Trophoblast cell (in vitro differentiated cells and primary cell): Measurements from ENCODE around the gene MAGI2.

Source experiments
- DNase-seq, 2 donors: peaks; one replicate each; pipeline ENCODE4 v3.0.0-alpha.2; 2016
- H2AFZ ChIP-seq: 2 replicates; pipeline ENCODE4 v1.6.1; 2013; ENCODE audit warnings: low read length, moderate library complexity, mild to moderate bottlenecking; ENCODE audit not compliant: insufficient read depth, poor library complexity
- H2AK5ac ChIP-seq: 2 replicates; pipeline ENCODE4 v1.6.1; 2013; ENCODE audit warnings: mild to moderate bottlenecking, low read length
- H2BK120ac ChIP-seq: 2 replicates; pipeline ENCODE4 v1.6.1; 2013; ENCODE audit warnings: low read length, mild to moderate bottlenecking, moderate library complexity; ENCODE audit not compliant: insufficient read depth, poor library complexity
- H2BK12ac ChIP-seq: 2 replicates; pipeline ENCODE4 v1.6.1; 2013; ENCODE audit warnings: mild to moderate bottlenecking, low read length, moderate library complexity
- H2BK5ac ChIP-seq: 2 replicates; pipeline ENCODE4 v1.6.1; 2013; ENCODE audit warnings: low read length, low read depth, moderate library complexity, mild to moderate bottlenecking; ENCODE audit not compliant: poor library complexity
- H3K14ac ChIP-seq: 2 replicates; pipeline ENCODE4 v1.6.1; 2013; ENCODE audit warnings: mild to moderate bottlenecking, low read length
- H3K18ac ChIP-seq: 2 replicates; pipeline ENCODE4 v1.6.1; 2013; ENCODE audit warnings: mild to moderate bottlenecking, low read length
- H3K23ac ChIP-seq: 2 replicates; pipeline ENCODE4 v1.6.1; 2013; ENCODE audit warnings: low read length
- H3K27ac ChIP-seq: 2 replicates; pipeline ENCODE4 v1.5.1; 2013; ENCODE audit warnings: low read depth, mild to moderate bottlenecking, inconsistent platforms, low read length, moderate library complexity
- H3K27me3 ChIP-seq: 2 replicates; pipeline ENCODE4 v1.6.1; 2013; ENCODE audit warnings: inconsistent platforms, mild to moderate bottlenecking, low read length, moderate library complexity; ENCODE audit not compliant: insufficient read depth
- H3K36me3 ChIP-seq, 2 experiments: 1 replicate in 1 of 2; 2 replicates in 1 of 2; pipeline ENCODE4 v1.6.1; 2013; ENCODE audit warnings: low read length in 2 of 2, mild to moderate bottlenecking in 2 of 2, moderate library complexity in 1 of 2; ENCODE audit not compliant: insufficient read depth in 2 of 2, control insufficient read depth in 1 of 2
- H3K4ac ChIP-seq: 2 replicates; pipeline ENCODE4 v1.6.1; 2013; ENCODE audit warnings: low read depth, mild to moderate bottlenecking, low read length, moderate library complexity
- H3K4me1 ChIP-seq, 2 experiments: 1 replicate in 1 of 2; 2 replicates in 1 of 2; pipeline ENCODE4 v1.6.1; 2013; ENCODE audit warnings: low read length in 2 of 2, mild to moderate bottlenecking in 2 of 2, moderate library complexity in 1 of 2; ENCODE audit not compliant: insufficient read depth in 2 of 2, control insufficient read depth in 1 of 2
- H3K4me2 ChIP-seq: 2 replicates; pipeline ENCODE4 v1.6.1; 2013; ENCODE audit warnings: inconsistent platforms, mild to moderate bottlenecking, low read length, moderate library complexity
- H3K4me3 ChIP-seq: 2 replicates; pipeline ENCODE4 v1.5.1; 2013; ENCODE audit warnings: mild to moderate bottlenecking, low read depth, low read length, inconsistent platforms
- H3K79me1 ChIP-seq: one replicate; pipeline ENCODE4 v1.6.1; 2013; ENCODE audit warnings: low read length
- H3K79me2 ChIP-seq: 2 replicates; pipeline ENCODE4 v1.6.1; 2013; ENCODE audit warnings: low read length, mild to moderate bottlenecking; ENCODE audit not compliant: control insufficient read depth, insufficient read depth, poor library complexity
- H3K9ac ChIP-seq: 2 replicates; pipeline ENCODE4 v1.6.1; 2013; ENCODE audit warnings: mild to moderate bottlenecking, low read length
- H3K9me3 ChIP-seq: 2 replicates; pipeline ENCODE4 v1.6.1; 2013; ENCODE audit warnings: low read depth, mild to moderate bottlenecking, control low read depth, inconsistent platforms, low read length; ENCODE audit not compliant: insufficient read depth
- H4K12ac ChIP-seq: 2 replicates; pipeline ENCODE4 v1.6.1; 2013; ENCODE audit warnings: low read depth, mild to moderate bottlenecking, low read length, moderate library complexity
- H4K8ac ChIP-seq: 2 replicates; pipeline ENCODE4 v1.6.1; 2013; ENCODE audit warnings: low read depth, mild to moderate bottlenecking, low read length, moderate library complexity
- H4K91ac ChIP-seq: one replicate; pipeline ENCODE4 v1.6.1; 2013; ENCODE audit warnings: low read depth, mild to moderate bottlenecking, low read length, moderate library complexity
- WGBS: extraction: QIAGEN DNeasy Blood & Tissue Kit; methylation state at CpG from one replicate; pipeline ENCODE4 v1.1.7; 2013; ENCODE audit warnings: missing lambda C conversion rate; ENCODE audit not compliant: insufficient read length, insufficient coverage; ENCODE audit errors: extremely low coverage; 5-methylcytosine and 5-hydroxymethylcytosine counted together

The MAGI2 gene

GRCh38 chr7:79165225-79165624 is 288.2 kb downstream of the MAGI2 start:
- Histone ChIP-seq H3K4me3 (no peak overlapping the region), H3K4ac (no peak overlapping the region), H3K23ac (no peak overlapping the region), H3K4me2 (no peak overlapping the region), H3K9ac (no peak overlapping the region), H4K12ac (no peak overlapping the region), H3K14ac (no peak overlapping the region), H4K91ac (no peak overlapping the region), H4K8ac (no peak overlapping the region), H3K18ac (no peak overlapping the region), H3K36me3 (no peaks in the 10 kb centered on the region), H2BK120ac (no peak overlapping the region), H2BK12ac (no peak overlapping the region), H2AK5ac (no peak overlapping the region), H2BK5ac (no peak overlapping the region), H3K27ac (no peak overlapping the region), H2AFZ (no peak overlapping the region), H3K79me2 (no peaks in the 10 kb centered on the region), H3K4me1 (no peaks in the 10 kb centered on the region), H3K27me3 (no peaks in the 10 kb centered on the region), H3K9me3 (peaks cover 2% of the 10 kb centered on the region), H3K79me1 (no peaks in the 10 kb centered on the region)
- DNase-seq: no peak
- no CpG with 5 or more reads among the region's 1 CpG for WGBS

GRCh38 chr7:79159040-79159664 is 294.3 kb downstream of the MAGI2 start:
- H3K4ac ChIP-seq: no peak overlapping the region

GRCh38 chr7:79157281-79157680 is 296.2 kb downstream of the MAGI2 start:
- no CpG with 5 or more reads among the region's 2 CpGs for WGBS
- H3K4me3 ChIP-seq: no peak overlapping the region
- H3K9me3 ChIP-seq: no peaks in the 10 kb centered on the region

More at GRCh38 chr7:79159040-79159664, 294.3 kb downstream of the MAGI2 start:
- no peaks in the 10 kb centered on the region for H3K27me3 ChIP-seq
- no peak overlapping the region for H2AFZ ChIP-seq
- H3K79me1 ChIP-seq: no peaks in the 10 kb centered on the region
- no peaks in the 10 kb centered on the region for H3K9me3 ChIP-seq
- H3K4me1 ChIP-seq: no peaks in the 10 kb centered on the region
- no peak overlapping the region for H3K18ac ChIP-seq
- H3K14ac ChIP-seq: no peak overlapping the region
- H4K12ac ChIP-seq: no peak overlapping the region
- no peak overlapping the region for H4K91ac ChIP-seq
- WGBS: 100% methylated on average over 1 of the region's 5 CpGs
- H3K79me2 ChIP-seq: no peaks in the 10 kb centered on the region
- H3K9ac ChIP-seq: no peak overlapping the region
- H2AK5ac ChIP-seq: no peak overlapping the region
- H2BK120ac ChIP-seq: no peak overlapping the region
- H3K4me3 ChIP-seq: no peak overlapping the region
- no peak overlapping the region for H3K4me2 ChIP-seq
- H2BK12ac ChIP-seq: no peak overlapping the region
- no peak overlapping the region for H3K23ac ChIP-seq
- H4K8ac ChIP-seq: no peak overlapping the region
- no peaks in the 10 kb centered on the region for H3K36me3 ChIP-seq
- no peak for DNase-seq
- no peak overlapping the region for H3K27ac ChIP-seq
- no peak overlapping the region for H2BK5ac ChIP-seq

GRCh38 chr7:79149831-79150230 is 303.6 kb downstream of the MAGI2 start:
- no peak overlapping the region for H3K9ac ChIP-seq
- no peak overlapping the region for H2AFZ ChIP-seq
- H4K91ac ChIP-seq: no peak overlapping the region
- no peak overlapping the region for H3K23ac ChIP-seq
- H3K27ac ChIP-seq: no peak overlapping the region
- H3K27me3 ChIP-seq: no peaks in the 10 kb centered on the region
- no peak overlapping the region for H3K4ac ChIP-seq
- H4K12ac ChIP-seq: no peak overlapping the region
- no peak overlapping the region for H2BK5ac ChIP-seq
- H3K14ac ChIP-seq: no peak overlapping the region
- no peaks in the 10 kb centered on the region for H3K4me1 ChIP-seq
- H2BK12ac ChIP-seq: no peak overlapping the region
- no peaks in the 10 kb centered on the region for H3K79me2 ChIP-seq
- H2AK5ac ChIP-seq: no peak overlapping the region
- no CpG with 5 or more reads among the region's 1 CpG for WGBS
- no peak overlapping the region for H3K4me2 ChIP-seq
- peak in 1 of 2 donors; percentile 65 for DNase-seq
- H4K8ac ChIP-seq: no peak overlapping the region
- H3K4me3 ChIP-seq: no peak overlapping the region
- no peak overlapping the region for H3K18ac ChIP-seq
- no peaks in the 10 kb centered on the region for H3K9me3 ChIP-seq
- H2BK120ac ChIP-seq: no peak overlapping the region
- H3K79me1 ChIP-seq: no peaks in the 10 kb centered on the region
- no peaks in the 10 kb centered on the region for H3K36me3 ChIP-seq

More at GRCh38 chr7:79157281-79157680, 296.2 kb downstream of the MAGI2 start:
- H3K79me2 ChIP-seq: no peaks in the 10 kb centered on the region
- H3K14ac ChIP-seq: no peak overlapping the region
- no peak overlapping the region for H4K8ac ChIP-seq
- no peak overlapping the region for H3K18ac ChIP-seq
- no peak overlapping the region for H2BK5ac ChIP-seq
- no peak overlapping the region for H3K4me2 ChIP-seq
- H3K79me1 ChIP-seq: no peaks in the 10 kb centered on the region
- H3K36me3 ChIP-seq: no peaks in the 10 kb centered on the region
- DNase-seq: no peak
- no peak overlapping the region for H3K27ac ChIP-seq
- no peaks in the 10 kb centered on the region for H3K4me1 ChIP-seq
- no peak overlapping the region for H3K4ac ChIP-seq
- H2AFZ ChIP-seq: no peak overlapping the region
- no peak overlapping the region for H4K12ac ChIP-seq
- no peaks in the 10 kb centered on the region for H3K27me3 ChIP-seq
- H2AK5ac ChIP-seq: no peak overlapping the region
- no peak overlapping the region for H3K23ac ChIP-seq
- H2BK120ac ChIP-seq: no peak overlapping the region
- H3K9ac ChIP-seq: no peak overlapping the region
- H4K91ac ChIP-seq: no peak overlapping the region
- no peak overlapping the region for H2BK12ac ChIP-seq
